ENCODE measurements around the gene LAMA4. TPM values are rescaled to one million over a fixed set of nuclear protein-coding genes. Genes with fewer than 3 reads are reported as not detected.

The LAMA4 gene
- total RNA-seq, 6 experiments from 2014 or later = 2.9 to 8.3 (median 4.2) TPM

- Histone ChIP-seq H3K36me3 (no peaks in the 10 kb centered on the region), H3K4me3 (no peak overlapping the region), H3K27me3 (no peaks in the 10 kb centered on the region), H3K27ac (no peak overlapping the region), H3K9me3 (no peaks in the 10 kb centered on the region), H3K4me1 (peaks cover 0 to 17% (median 7%) of the 10 kb centered on the region in 4 donors)
- 92% methylated on average over 2 of the region's 2 CpGs for WGBS (ENCODE audit: insufficient coverage, low coverage, low lambda C conversion rate, missing lambda C conversion rate)
- TF ChIP-seq CTCF (IDR thresholded peaks at IDR 0.05) (no peak), POLR2A (IDR thresholded peaks at IDR 0.05) (no peak)
- DNase-seq (no peak), ATAC-seq (no peak)
- intact Hi-C loops (cut with DNase I) = no loop called here
These were observed 30.3 kb downstream of the LAMA4 start for GRCh38 chr6:112224088-112224487.

GRCh38 chr6:112223070-112223861, 31.1 kb downstream of the LAMA4 start:
- no peak for DNase-seq
- no peak overlapping the region for H3K27ac ChIP-seq
- ATAC-seq = peak in 3 of 4 donors; percentile 47 to 70 (median 54)

GRCh38 chr6:112221981-112222852, 32.1 kb downstream of the LAMA4 start:
- 45% methylated on average over 6 of the region's 6 CpGs for WGBS (ENCODE audit: insufficient coverage, low coverage, low lambda C conversion rate, missing lambda C conversion rate)
- TF ChIP-seq POLR2A (IDR thresholded peaks at IDR 0.05) (no peak), CTCF (IDR thresholded peaks at IDR 0.05) (no peak)
- ATAC-seq = no peak

More at GRCh38 chr6:112223070-112223861, 31.1 kb downstream of the LAMA4 start:
- intact Hi-C loops (cut with DNase I) = no loop called here
- H3K4me1 ChIP-seq = peaks cover 0 to 14% (median 5%) of the 10 kb centered on the region in 4 donors
- H3K27me3 ChIP-seq = no peaks in the 10 kb centered on the region
- H3K4me3 ChIP-seq = no peak overlapping the region
- H3K36me3 ChIP-seq = no peaks in the 10 kb centered on the region
- no peaks in the 10 kb centered on the region for H3K9me3 ChIP-seq
- TF ChIP-seq CTCF (IDR thresholded peaks at IDR 0.05) (no peak), POLR2A (IDR thresholded peaks at IDR 0.05) (no peak)
- WGBS (ENCODE audit: insufficient coverage, low coverage, low lambda C conversion rate, missing lambda C conversion rate) = 30% methylated on average over 3 of the region's 3 CpGs

GRCh38 chr6:112221561-112221960, 32.8 kb downstream of the LAMA4 start:
- ATAC-seq (no peak), DNase-seq (no peak)
- no peak for TF ChIP-seq CTCF (IDR thresholded peaks at IDR 0.05)
- no peak for TF ChIP-seq POLR2A (IDR thresholded peaks at IDR 0.05)
- Histone ChIP-seq H3K27ac (no peak overlapping the region), H3K9me3 (no peaks in the 10 kb centered on the region), H3K4me3 (no peak overlapping the region), H3K36me3 (no peaks in the 10 kb centered on the region), H3K27me3 (no peaks in the 10 kb centered on the region), H3K4me1 (peaks cover 0 to 4% (median 0%) of the 10 kb centered on the region in 4 donors)
- intact Hi-C loops (cut with DNase I) = no loop called here

More at GRCh38 chr6:112221981-112222852, 32.1 kb downstream of the LAMA4 start:
- H3K27me3 ChIP-seq = no peaks in the 10 kb centered on the region
- H3K4me1 ChIP-seq = peaks cover 0 to 4% (median under 1%) of the 10 kb centered on the region in 4 donors
- H3K27ac ChIP-seq = no peak overlapping the region
- no peaks in the 10 kb centered on the region for H3K9me3 ChIP-seq
- intact Hi-C loops (cut with DNase I) = no loop called here
- no peak for DNase-seq
- no peaks in the 10 kb centered on the region for H3K36me3 ChIP-seq
- no peak overlapping the region for H3K4me3 ChIP-seq
